Natural killer cell (primary cell): ENCODE results near the gene APBA2. TPM values are rescaled to one million over a fixed set of nuclear protein-coding genes. Genes with fewer than 3 reads are reported as not detected.

Experiments used
- ATAC-seq, 3 donors: fragments of 150-1000 bp in 2 of 3; fragments of 200-7000 bp in 1 of 3; cut with Tn5 transposase; 1 replicate in 1 of 3; 2 replicates in 2 of 3; pipeline ENCODE4 v1.10.0; 2021; ENCODE audit warnings: mild to moderate bottlenecking in 2 of 3, moderate library complexity in 2 of 3
- DNase-seq, 2 donors: peaks; one replicate each; pipeline versions ENCODE4 v3.0.0 to v3.0.0-alpha.2; 2013 to 2021; ENCODE audit warnings: mixed read lengths in 1 of 2
- H3K27ac ChIP-seq: one replicate; pipeline ENCODE4 v1.5.1; 2013; ENCODE audit warnings: mild to moderate bottlenecking, low read length
- H3K27me3 ChIP-seq: one replicate; pipeline ENCODE4 v1.6.1; 2013; ENCODE audit warnings: low read length; ENCODE audit not compliant: control insufficient read depth, insufficient read depth
- H3K36me3 ChIP-seq: one replicate; pipeline ENCODE4 v1.6.1; 2013; ENCODE audit warnings: low read length; ENCODE audit not compliant: control insufficient read depth, insufficient read depth
- H3K4me1 ChIP-seq: one replicate; pipeline ENCODE4 v1.6.1; 2013; ENCODE audit warnings: low read length; ENCODE audit not compliant: control insufficient read depth, insufficient read depth
- H3K4me3 ChIP-seq: one replicate; pipeline ENCODE4 v1.5.1; 2013; ENCODE audit warnings: low read length
- H3K9me3 ChIP-seq: one replicate; pipeline ENCODE4 v1.6.1; 2013; ENCODE audit warnings: low read length; ENCODE audit not compliant: control insufficient read depth, insufficient read depth
- H3K27ac Mint-ChIP-seq, 2 donors: one replicate each; pipeline ENCODE4 v1.8.0; 2022; ENCODE audit warnings: mild to moderate bottlenecking in 2 of 2, mixed read lengths in 2 of 2, moderate library complexity in 1 of 2
- H3K27me3 Mint-ChIP-seq, 2 donors: one replicate each; pipeline ENCODE4 v1.8.0; 2022; ENCODE audit warnings: low read depth in 2 of 2, mixed read lengths in 2 of 2
- H3K36me3 Mint-ChIP-seq: one replicate; pipeline ENCODE4 v1.8.0; 2022; ENCODE audit warnings: mixed read lengths
- H3K4me1 Mint-ChIP-seq, 2 donors: one replicate each; pipeline ENCODE4 v1.8.0; 2022; ENCODE audit warnings: mixed read lengths in 2 of 2
- H3K4me3 Mint-ChIP-seq: one replicate; pipeline ENCODE4 v1.8.0; 2022; ENCODE audit warnings: mild to moderate bottlenecking, moderate library complexity, mixed read lengths
- H3K9me3 Mint-ChIP-seq, 2 donors: one replicate each; pipeline ENCODE4 v1.8.0; 2022; ENCODE audit warnings: mixed read lengths in 2 of 2
- CTCF ChIP-seq: fragments of 200-600 bp; IDR thresholded peaks from one replicate; pipeline ENCODE4 v1.8.0; 2022; ENCODE audit warnings: antibody characterized with exemption
- WGBS: methylation state at CpG from one replicate; pipeline ENCODE4 v1.1.7; 2013; ENCODE audit warnings: missing lambda C conversion rate; ENCODE audit not compliant: insufficient coverage; 5-methylcytosine and 5-hydroxymethylcytosine counted together
- intact Hi-C: fragments of 100-400 bp; cut with micrococcal nuclease; formaldehyde crosslinking; loops from one replicate; pipeline ENCODE4 v1.14.2; 2022
- total RNA-seq, 4 donors: library from RNA; stranded (reverse); fragments of 120-200 nt in 1 of 4; gene quantifications; one replicate each; pipeline versions ENCODE4 v1.2.3 to v1.2.4, GENCODE V29; 2013 to 2022

APBA2 gene
- total RNA-seq, 3 donors from 2014 or later (not counting 1 experiment from before 2014, with no cell fraction given), result 96.4 to 119 (median 97.9) TPM

- Histone ChIP-seq H3K4me1 (peaks cover 71% of the 10 kb centered on the region), H3K27ac (peak overlapping the region; percentile 50), H3K27me3 (no peaks in the 10 kb centered on the region), H3K4me3 (no peak overlapping the region), H3K36me3 (no peaks in the 10 kb centered on the region), H3K9me3 (no peaks in the 10 kb centered on the region)
- H3K36me3 Mint-ChIP-seq, result no peaks in the 10 kb centered on the region
- H3K27ac Mint-ChIP-seq, result peak overlapping the region; percentile 75 to 84
- DNase-seq (no peak), ATAC-seq (no peak)
- 98% methylated on average over 7 of the region's 7 CpGs for WGBS
- peak overlapping the region; percentile 68 for H3K4me3 Mint-ChIP-seq
- H3K4me1 Mint-ChIP-seq, result peaks cover 78 to 85% of the 10 kb centered on the region in 2 donors
- no peaks in the 10 kb centered on the region for H3K9me3 Mint-ChIP-seq
- intact Hi-C loops, result no loop called here
- TF ChIP-seq CTCF, result no peak
- no peaks in the 10 kb centered on the region for H3K27me3 Mint-ChIP-seq
Observed at GRCh38 chr15:28947221-28947674, 61.5 kb downstream of the APBA2 start.

- peaks cover 66% of the 10 kb centered on the region for H3K4me1 ChIP-seq
- H3K9me3 Mint-ChIP-seq, result no peaks in the 10 kb centered on the region
- peak overlapping the region; percentile 75 to 84 for H3K27ac Mint-ChIP-seq
- H3K4me3 ChIP-seq, result no peak overlapping the region
- intact Hi-C loops, result no loop called here
- H3K9me3 ChIP-seq, result no peaks in the 10 kb centered on the region
- no peaks in the 10 kb centered on the region for H3K36me3 ChIP-seq
- ATAC-seq (no peak), DNase-seq (no peak)
- H3K4me3 Mint-ChIP-seq, result peak overlapping the region; percentile 68
- no peaks in the 10 kb centered on the region for H3K27me3 ChIP-seq
- H3K4me1 Mint-ChIP-seq, result peaks cover 76 to 84% of the 10 kb centered on the region in 2 donors
- 64% methylated on average over 2 of the region's 2 CpGs for WGBS
- no peak for TF ChIP-seq CTCF
- no peaks in the 10 kb centered on the region for H3K27me3 Mint-ChIP-seq
- H3K27ac ChIP-seq, result peak overlapping the region; percentile 50
- no peaks in the 10 kb centered on the region for H3K36me3 Mint-ChIP-seq
Observed at GRCh38 chr15:28948036-28948435, 62.3 kb downstream of the APBA2 start.

GRCh38 chr15:28950916-28951315 lies 65.1 kb downstream of the APBA2 start:
- H3K27ac ChIP-seq, result no peak overlapping the region
- H3K4me1 Mint-ChIP-seq, result peaks cover 78 to 84% of the 10 kb centered on the region in 2 donors
- no peak for TF ChIP-seq CTCF
- no peak for DNase-seq
- H3K36me3 ChIP-seq, result no peaks in the 10 kb centered on the region
- H3K36me3 Mint-ChIP-seq, result no peaks in the 10 kb centered on the region
- no peaks in the 10 kb centered on the region for H3K27me3 ChIP-seq
- no peaks in the 10 kb centered on the region for H3K9me3 Mint-ChIP-seq
- peak overlapping the region in 1 of 2 donors; percentile 14 for H3K27ac Mint-ChIP-seq
- intact Hi-C loops, result no loop called here
- no peak overlapping the region for H3K4me3 Mint-ChIP-seq
- H3K4me1 ChIP-seq, result peaks cover 67% of the 10 kb centered on the region
- no peak for ATAC-seq
- no peaks in the 10 kb centered on the region for H3K27me3 Mint-ChIP-seq
- no peak overlapping the region for H3K4me3 ChIP-seq
- WGBS, result 100% methylated on average over 1 of the region's 2 CpGs
- no peaks in the 10 kb centered on the region for H3K9me3 ChIP-seq
